ENCODE measurements around the gene CYB5R2.
A peak's percentile ranks its signal among the peaks of the same experiment; 100 is the strongest.
"Not testable (repeated sequence)": the region's sequence is repeated elsewhere in the genome, so short reads cannot be mapped to it uniquely, and the experiment has no call there.

The CYB5R2 gene

GRCh38 chr11:7668464-7668863, 4.8 kb downstream of the CYB5R2 start:
- DNase-seq = no peak

GRCh38 chr11:7667460-7667859, 5.8 kb downstream of the CYB5R2 start:
- DNase-seq = no peak

DNA sequence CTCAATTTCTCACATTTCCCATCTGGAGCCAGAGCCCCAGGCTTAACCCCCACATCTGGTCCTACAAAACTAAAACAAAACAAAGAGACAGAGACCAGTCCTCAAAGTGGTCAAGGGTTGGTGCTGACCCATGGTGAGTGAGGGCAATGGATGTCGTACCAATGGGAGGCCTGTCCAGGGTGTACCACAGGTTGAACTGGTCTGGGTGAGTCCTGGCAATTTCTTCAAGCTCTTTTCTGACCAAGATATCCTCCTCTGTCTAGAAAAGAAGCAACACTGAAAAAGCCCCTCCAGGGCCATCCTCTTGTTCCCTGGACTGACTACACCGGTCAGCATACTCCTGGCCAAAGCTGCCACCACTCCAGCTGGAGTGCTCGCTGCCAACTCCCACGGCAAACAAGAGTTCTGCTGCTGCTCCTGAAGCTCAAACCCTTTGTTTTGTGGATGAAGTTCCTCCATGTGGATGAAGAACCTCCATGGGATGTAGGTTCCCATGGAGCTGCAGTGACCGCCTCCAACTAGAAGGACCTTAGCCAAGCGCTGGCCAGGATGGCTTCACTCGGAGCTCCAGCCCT, 6.9 kb downstream of the CYB5R2 start:
- DNase-seq = no peak

DNA sequence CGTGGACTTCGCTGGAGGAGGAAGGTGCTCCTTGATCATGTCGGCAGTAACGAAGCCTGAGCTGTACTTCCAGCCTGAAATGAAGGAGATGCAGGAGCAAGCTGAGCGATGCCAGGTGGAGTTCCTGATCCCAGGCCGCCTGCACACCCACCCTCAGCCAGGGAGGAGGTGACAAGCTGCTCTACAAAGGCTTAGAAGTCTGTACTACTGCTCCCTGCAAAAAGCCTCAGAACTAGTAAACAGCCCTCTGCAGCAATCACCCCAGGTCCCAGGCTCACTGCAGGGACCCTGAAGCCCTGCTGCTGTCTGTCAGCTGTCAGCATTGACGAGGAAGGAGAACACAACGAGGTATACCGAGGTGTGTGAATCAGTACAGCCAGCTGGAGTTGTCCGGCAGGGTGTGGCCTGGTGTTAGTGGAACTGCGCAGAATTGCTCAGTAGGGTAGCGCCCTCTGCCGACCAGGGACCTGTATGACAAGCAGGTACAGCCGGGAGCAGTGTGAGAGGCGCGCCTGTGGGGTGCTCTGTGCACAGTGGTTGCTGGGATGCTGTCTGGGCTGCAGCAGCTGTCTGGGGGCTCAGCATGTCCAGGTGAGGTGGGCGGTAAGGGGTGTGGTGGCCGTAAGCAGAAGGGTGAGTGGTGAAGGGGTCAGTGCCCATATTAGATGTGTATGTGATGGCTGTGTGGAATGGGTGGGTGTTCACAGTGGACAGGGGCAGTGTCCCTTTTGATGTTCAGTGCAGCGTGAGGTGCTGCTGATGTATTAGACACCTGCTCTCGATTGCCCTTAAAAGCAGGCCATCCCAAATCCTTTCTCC, 7.6 kb downstream of the CYB5R2 start:
- DNase-seq = peak; percentile 3

DNA sequence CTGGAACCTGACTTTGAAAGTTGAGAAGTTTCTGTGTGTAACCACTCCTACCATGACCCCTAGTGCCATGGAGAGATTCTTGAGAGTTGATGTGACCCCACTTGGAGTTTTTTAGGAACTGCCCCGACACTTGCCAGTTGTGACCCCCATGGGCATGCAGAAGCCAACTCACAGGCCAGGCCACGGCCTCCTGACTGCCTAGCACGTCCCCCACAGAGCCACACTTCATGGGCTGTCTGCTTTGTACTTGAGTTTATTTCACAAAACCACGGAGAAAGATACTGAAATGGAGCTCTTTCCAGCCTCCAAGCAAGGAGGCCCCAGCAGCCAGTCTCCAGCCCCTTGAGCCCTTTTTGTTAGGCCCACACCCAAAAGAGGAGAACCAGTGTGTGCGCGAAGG, 8.4 kb downstream of the CYB5R2 start:
- DNase-seq = no peak

DNA sequence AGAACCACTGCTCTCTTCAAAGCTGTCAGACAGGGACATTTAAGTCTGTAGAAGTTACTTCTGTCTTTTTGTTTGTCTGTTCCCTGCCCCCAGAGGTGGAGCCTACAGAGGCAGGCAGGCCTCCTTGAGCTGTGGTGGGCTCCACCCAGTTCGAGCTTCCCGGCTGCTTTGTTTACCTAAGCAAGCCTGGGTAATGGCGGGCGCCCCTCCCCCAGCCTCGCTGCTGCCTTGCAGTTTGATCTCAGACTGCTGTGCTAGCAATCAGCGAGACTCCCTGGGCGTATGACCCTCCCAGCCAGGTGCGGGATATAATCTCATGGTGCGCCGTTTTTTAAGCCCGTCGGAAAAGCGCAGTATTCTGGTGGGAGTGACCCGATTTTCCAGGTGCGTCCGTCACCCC, 9.8 kb downstream of the CYB5R2 start:
- DNase-seq = not testable (repeated sequence)

DNA sequence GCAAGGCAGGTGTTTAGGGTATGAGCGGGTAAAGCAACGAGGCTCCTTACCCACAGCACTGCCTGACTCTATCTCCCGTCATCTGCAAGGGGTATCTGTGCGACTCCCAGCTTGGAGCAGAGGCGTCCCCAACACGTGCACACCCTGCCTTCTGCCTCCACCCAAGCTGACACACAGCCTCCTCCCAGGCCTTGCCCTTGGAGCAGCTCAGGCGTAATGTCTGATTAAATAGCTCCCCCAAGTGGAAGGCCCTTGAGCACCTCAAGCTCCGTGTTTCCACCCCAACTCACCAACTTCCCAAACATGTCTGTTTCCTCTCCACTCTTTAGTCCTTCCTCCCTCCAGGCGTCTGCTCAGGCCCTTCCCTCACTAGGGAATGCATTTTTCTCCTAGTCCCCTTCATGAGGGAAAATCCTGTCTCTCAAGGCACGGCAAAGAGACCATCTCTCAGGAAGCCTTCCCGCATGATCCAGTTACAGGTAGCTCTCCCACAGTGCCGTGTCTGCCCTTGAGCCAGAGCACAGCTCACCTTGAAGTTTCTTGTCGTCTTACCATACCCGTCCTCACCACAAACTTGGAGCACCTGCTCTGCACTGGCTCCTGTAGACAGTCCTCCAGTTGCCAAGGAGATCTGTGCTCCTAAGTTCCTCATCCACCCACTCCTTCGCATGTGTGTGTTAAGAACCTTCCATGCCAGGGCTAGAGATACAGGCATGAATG, 15.8 kb downstream of the CYB5R2 start:
- no peak for DNase-seq

DNA sequence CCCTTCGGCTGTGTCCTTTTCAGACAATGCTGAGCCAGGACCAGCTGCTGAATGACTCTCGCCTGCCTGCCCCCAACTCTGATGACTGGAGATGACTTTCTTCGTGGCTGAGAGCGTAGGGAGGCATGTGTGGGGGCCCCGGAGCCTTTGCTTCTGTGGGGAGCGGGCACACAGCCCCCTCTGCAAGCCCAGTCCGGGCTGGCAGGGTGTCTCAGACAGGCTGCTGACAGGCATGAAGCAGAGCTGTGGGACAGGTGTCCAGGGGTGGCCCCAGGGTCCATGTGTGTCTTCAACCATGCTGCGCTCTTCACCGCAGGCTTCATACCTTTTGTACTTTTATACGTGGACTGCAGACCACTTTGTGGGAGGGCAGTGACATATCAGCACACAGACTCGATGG, 16.6 kb downstream of the CYB5R2 start:
- no peak for DNase-seq

GRCh38 chr11:7655253-7656217, 17.8 kb downstream of the CYB5R2 start:
- no peak for DNase-seq

DNA sequence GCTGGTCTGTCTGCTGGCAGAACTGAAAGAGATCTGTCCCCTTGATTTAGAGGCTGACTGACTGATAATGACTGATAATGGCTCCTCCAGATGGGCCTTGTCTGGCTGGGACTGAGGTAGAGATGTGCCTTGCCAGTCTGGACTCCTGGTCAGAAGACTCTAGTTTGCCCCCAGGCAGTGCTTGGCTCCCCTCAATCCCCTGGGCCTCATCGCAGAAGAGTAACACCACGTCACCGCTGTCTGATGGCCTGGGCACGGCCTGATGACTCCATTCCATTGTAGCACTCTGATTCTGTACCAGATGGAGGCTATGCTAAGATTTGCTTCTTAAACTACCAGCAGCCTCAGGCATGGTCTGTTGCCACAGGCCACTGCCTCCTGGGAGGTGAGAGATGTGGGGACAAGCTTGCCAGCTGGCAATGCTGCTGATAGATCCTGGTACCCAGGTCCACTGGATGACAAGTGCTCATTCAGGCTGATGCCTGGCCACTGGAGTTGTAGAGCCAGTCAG, 19.1 kb downstream of the CYB5R2 start:
- DNase-seq = no peak

GRCh38 chr11:7651700-7652099, 21.6 kb downstream of the CYB5R2 start:
- DNase-seq = no peak

DNA sequence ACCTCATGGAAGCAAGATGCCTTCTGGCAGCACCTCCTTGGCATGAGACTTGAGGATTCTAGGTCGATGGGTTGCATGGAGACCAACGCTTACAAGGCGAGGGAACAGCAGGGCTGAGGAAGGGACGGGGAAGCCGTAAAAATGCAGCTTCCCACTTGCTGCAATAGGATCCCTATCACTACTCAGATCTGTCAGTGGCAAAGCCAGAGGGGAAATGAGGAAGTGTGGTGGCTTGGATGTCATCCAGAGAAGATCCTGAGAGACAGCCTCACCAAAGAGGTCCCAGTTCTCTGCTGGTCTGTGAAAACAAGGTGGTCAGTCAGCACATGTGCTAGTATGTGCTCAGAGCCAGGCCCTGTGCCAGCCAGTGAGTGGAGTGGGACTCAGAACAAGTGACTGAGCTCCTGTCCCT, 22.2 kb downstream of the CYB5R2 start:
- no peak for DNase-seq

GRCh38 chr11:7648264-7648663, 25.0 kb downstream of the CYB5R2 start:
- no peak for DNase-seq

DNA sequence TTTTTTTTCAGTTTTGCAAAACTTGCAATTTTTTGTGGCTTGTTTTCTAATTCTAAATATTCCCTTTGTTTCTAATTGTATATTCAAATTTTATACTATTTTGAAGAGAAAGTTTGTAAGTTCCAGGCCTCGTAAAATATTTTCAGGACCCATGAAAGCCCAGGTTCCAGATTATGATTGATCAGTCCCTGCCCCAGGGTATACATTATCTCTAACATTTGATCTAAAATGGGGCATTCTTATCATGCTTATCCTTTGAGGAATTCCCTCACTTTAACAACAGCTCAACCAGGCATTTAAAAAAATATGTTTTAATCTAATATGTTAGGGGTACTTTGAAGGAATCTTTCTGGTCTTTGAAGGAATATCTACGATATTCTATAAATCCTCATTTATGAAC, 26.4 kb downstream of the CYB5R2 start:
- no peak for DNase-seq

- no peak for DNase-seq
Measured at GRCh38 chr11:7645206-7645605, 28.1 kb downstream of the CYB5R2 start.

- no peak for DNase-seq
Measured at GRCh38 chr11:7643314-7643713, 30.0 kb downstream of the CYB5R2 start.

DNA sequence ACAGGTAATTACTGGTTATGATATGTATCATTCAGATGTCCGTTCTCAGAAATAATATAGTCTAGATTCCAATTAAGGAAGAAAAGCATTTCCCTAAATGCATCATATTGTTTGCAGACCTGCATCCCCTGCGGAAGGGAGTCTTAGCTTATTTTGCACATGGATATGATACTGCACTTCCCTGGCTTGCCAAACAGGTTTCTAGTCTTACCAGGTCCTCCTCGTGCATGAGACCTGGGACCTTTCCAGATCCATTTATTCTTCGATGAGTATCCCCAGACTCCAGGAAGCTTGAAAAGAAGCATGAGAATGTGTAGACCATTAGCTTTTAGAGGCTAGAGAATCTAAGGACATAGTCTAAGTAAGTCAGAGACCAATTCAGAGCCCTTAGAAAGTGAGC, 30.6 kb downstream of the CYB5R2 start:
- no peak for DNase-seq

GRCh38 chr11:7640816-7641215, 32.5 kb downstream of the CYB5R2 start:
- no peak for DNase-seq

DNA sequence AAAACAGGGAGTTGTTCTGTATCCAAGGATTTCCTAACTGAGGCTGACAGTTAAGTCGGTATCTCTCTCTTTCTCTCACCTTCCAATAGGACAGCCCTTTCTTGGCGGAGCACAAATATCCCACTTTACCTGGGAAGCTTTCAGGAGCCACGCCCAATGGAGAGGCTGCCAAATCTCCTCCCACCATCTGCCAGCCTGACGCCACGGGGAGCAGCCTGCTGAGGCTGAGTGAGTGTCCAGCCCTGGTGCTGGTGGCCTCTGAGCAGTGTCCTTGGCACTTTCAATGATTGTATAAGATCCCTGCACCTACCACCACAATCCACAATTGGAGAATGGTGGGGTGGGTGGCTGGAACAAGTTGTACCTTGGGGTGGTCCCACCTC, 33.7 kb downstream of the CYB5R2 start:
- DNase-seq = no peak

DNA sequence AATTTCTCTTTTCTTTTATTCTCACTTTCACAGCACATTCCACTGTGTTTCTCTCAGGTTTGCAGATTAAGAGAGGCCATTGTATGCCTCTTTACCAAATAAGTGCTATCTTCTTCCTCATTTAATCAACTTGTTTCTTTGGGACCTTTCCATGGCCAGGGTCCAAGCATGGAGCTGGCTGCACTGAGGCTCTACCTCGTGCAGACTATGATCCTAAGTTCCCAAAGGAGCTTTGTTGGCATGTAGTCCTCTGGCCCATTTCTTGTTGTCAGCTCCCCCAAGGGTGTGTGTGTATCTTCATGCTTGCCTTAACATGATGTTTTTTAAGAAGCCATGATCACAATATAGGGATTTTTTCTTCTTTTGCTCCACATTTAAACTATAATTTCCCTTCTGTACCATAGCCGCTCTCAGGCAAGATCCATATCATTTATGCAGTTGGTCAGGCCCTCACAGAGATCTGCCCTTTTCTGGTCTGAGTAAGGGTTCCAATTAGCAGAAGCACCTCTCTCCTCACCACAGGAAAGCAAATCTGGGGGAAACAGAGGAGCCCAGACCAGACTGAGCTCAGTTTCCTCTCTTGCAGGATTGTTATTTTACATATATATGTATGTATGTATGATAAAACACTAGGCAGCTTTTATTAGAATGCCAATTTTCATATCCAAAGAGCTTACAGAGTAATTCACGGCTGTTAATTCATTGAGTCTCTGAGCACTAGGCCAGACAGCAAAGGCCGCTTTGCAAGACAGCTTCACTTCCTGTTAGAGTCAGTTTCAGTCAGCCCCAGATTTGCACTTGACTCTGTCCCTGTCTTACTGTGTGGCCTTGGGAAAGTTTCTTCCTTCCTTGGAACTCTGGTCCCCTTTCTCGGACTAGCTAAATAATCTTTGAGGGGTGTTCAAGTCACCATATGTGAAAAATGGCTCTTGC, 34.3 kb downstream of the CYB5R2 start:
- no peak for DNase-seq

GRCh38 chr11:7637447-7638157, 35.7 kb downstream of the CYB5R2 start:
- no peak for DNase-seq

Data from NCI-H2107 (cell line).